ENCODE results near the gene AGMO.

GRCh38 chr7:15345216-15345615 is 216.6 kb downstream of the AGMO start:
- no peak for TF ChIP-seq CTCF (IDR thresholded peaks at IDR 0.05 in 4 of 5, conservative IDR thresholded peaks at IDR 0.05 in 1 of 5)
- TF ChIP-seq POLR2A (IDR thresholded peaks at IDR 0.05): no peak
